ENCODE results near the gene B2M. TPM values are rescaled to one million over a fixed set of nuclear protein-coding genes. Genes with fewer than 3 reads are reported as not detected.
A peak's percentile ranks its signal among the peaks of the same experiment; 100 is the strongest.

B2M gene
- total and polyA plus RNA-seq, 10 of the 15 experiments (the other 5 are each of a cell fraction or from before 2014, with no cell fraction given) = 2,901 to 22,794 (median 8,374) TPM

DNA sequence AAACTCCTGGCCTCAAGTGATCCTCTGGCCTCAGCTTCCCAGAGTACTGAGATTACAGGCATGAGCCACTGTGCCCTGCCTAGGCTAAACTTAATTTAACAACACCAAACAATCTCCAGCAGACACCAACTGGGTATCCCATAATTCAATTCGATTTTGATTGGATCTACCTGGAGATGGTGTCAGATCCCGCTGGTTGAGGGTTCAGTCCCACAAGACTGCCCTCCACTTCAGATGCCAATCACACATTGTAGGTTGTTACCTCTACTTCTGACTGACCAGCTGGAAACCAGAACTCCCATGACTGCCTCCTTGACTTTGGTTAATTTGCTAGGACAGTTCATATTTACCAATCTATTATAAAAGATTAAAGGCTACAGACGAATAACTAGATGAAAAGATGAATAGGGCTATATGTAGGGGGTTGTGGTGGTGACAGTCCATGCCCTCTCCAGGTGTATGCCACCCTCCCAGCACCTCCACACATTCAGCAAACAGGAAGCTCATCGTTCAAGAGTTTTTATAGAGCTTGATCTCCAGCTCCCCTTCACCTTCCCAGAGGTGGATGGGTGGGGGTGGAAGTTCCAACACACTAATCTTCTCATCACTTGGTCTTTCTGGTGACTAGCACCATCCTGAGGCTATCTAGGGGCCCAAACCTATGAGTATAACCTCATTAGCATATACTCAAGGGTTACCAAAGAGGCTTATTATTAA is 9.3 kb downstream of the B2M start (continued):
- TF ChIP-seq, protein P1, sequence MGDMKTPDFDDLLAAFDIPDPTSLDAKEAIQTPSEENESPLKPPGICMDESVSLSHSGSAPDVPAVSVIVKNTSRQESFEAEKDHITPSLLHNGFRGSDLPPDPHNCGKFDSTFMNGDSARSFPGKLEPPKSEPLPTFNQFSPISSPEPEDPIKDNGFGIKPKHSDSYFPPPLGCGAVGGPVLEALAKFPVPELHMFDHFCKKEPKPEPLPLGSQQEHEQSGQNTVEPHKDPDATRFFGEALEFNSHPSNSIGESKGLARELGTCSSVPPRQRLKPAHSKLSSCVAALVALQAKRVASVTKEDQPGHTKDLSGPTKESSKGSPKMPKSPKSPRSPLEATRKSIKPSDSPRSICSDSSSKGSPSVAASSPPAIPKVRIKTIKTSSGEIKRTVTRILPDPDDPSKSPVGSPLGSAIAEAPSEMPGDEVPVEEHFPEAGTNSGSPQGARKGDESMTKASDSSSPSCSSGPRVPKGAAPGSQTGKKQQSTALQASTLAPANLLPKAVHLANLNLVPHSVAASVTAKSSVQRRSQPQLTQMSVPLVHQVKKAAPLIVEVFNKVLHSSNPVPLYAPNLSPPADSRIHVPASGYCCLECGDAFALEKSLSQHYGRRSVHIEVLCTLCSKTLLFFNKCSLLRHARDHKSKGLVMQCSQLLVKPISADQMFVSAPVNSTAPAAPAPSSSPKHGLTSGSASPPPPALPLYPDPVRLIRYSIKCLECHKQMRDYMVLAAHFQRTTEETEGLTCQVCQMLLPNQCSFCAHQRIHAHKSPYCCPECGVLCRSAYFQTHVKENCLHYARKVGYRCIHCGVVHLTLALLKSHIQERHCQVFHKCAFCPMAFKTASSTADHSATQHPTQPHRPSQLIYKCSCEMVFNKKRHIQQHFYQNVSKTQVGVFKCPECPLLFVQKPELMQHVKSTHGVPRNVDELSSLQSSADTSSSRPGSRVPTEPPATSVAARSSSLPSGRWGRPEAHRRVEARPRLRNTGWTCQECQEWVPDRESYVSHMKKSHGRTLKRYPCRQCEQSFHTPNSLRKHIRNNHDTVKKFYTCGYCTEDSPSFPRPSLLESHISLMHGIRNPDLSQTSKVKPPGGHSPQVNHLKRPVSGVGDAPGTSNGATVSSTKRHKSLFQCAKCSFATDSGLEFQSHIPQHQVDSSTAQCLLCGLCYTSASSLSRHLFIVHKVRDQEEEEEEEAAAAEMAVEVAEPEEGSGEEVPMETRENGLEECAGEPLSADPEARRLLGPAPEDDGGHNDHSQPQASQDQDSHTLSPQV (IDR thresholded peaks at IDR 0.05) = no peak
- no peak; the same call in 1 of the 2 replicates for TF ChIP-seq RUNX3 (IDR thresholded peaks at IDR 0.05; ENCODE audit: low read length)
- no peak for TF ChIP-seq HDAC6 (IDR thresholded peaks at IDR 0.05; ENCODE audit: unreplicated experiment)
- no peak for TF ChIP-seq SP1 (IDR thresholded peaks at IDR 0.05; ENCODE audit: low read depth, low read length)
- no peak for TF ChIP-seq DPF2 (IDR thresholded peaks at IDR 0.05)
- TF ChIP-seq PAX8 (IDR thresholded peaks at IDR 0.05) = peak; percentile 56; the same call in 1 of the 2 replicates
- TF ChIP-seq KLF5 (IDR thresholded peaks at IDR 0.05; ENCODE audit: partially characterized antibody) = no peak
- TF ChIP-seq MXI1 (IDR thresholded peaks at IDR 0.05; ENCODE audit: low read depth, low read length) = no peak
- TF ChIP-seq, protein P2, sequence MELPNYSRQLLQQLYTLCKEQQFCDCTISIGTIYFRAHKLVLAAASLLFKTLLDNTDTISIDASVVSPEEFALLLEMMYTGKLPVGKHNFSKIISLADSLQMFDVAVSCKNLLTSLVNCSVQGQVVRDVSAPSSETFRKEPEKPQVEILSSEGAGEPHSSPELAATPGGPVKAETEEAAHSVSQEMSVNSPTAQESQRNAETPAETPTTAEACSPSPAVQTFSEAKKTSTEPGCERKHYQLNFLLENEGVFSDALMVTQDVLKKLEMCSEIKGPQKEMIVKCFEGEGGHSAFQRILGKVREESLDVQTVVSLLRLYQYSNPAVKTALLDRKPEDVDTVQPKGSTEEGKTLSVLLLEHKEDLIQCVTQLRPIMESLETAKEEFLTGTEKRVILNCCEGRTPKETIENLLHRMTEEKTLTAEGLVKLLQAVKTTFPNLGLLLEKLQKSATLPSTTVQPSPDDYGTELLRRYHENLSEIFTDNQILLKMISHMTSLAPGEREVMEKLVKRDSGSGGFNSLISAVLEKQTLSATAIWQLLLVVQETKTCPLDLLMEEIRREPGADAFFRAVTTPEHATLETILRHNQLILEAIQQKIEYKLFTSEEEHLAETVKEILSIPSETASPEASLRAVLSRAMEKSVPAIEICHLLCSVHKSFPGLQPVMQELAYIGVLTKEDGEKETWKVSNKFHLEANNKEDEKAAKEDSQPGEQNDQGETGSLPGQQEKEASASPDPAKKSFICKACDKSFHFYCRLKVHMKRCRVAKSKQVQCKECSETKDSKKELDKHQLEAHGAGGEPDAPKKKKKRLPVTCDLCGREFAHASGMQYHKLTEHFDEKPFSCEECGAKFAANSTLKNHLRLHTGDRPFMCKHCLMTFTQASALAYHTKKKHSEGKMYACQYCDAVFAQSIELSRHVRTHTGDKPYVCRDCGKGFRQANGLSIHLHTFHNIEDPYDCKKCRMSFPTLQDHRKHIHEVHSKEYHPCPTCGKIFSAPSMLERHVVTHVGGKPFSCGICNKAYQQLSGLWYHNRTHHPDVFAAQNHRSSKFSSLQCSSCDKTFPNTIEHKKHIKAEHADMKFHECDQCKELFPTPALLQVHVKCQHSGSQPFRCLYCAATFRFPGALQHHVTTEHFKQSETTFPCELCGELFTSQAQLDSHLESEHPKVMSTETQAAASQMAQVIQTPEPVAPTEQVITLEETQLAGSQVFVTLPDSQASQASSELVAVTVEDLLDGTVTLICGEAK (IDR thresholded peaks at IDR 0.05; ENCODE audit: borderline replicate concordance) = no peak
- TF ChIP-seq, protein P3, sequence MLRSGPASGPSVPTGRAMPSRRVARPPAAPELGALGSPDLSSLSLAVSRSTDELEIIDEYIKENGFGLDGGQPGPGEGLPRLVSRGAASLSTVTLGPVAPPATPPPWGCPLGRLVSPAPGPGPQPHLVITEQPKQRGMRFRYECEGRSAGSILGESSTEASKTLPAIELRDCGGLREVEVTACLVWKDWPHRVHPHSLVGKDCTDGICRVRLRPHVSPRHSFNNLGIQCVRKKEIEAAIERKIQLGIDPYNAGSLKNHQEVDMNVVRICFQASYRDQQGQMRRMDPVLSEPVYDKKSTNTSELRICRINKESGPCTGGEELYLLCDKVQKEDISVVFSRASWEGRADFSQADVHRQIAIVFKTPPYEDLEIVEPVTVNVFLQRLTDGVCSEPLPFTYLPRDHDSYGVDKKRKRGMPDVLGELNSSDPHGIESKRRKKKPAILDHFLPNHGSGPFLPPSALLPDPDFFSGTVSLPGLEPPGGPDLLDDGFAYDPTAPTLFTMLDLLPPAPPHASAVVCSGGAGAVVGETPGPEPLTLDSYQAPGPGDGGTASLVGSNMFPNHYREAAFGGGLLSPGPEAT (IDR thresholded peaks at IDR 0.05; ENCODE audit: low read depth) = no peak
- no peak for TF ChIP-seq BACH1 (IDR thresholded peaks at IDR 0.05; ENCODE audit: borderline replicate concordance)
- TF ChIP-seq YY1 (IDR thresholded peaks at IDR 0.05; ENCODE audit: low read depth, low read length) = no peak
- TF ChIP-seq SIX5 (IDR thresholded peaks at IDR 0.05; ENCODE audit: low read depth, low read length, severe bottlenecking) = no peak
- TF ChIP-seq MEF2A (IDR thresholded peaks at IDR 0.05; ENCODE audit: insufficient read depth, low read depth, low read length) = no peak
- no peak for TF ChIP-seq CHD2 (IDR thresholded peaks at IDR 0.05; ENCODE audit: borderline replicate concordance, low read depth, low read length)
- peak; percentile 76 for TF ChIP-seq POLR2A (IDR thresholded peaks at IDR 0.05; ENCODE audit: low read depth, low read length)
- TF ChIP-seq RAD51 (IDR thresholded peaks at IDR 0.05) = no peak
- peak; percentile 60; the same call in 1 of the 2 replicates for TF ChIP-seq POLR2AphosphoS5 (IDR thresholded peaks at IDR 0.05; ENCODE audit: low read length)
- no peak for TF ChIP-seq NR2C1 (IDR thresholded peaks at IDR 0.05)
